H1 (cell line): ENCODE data around the gene FAM174B. TPM values are rescaled to one million over a fixed set of nuclear protein-coding genes. Genes with fewer than 3 reads are reported as not detected.

Experiments used
- BCL11A ChIP-seq, 2 experiments: IDR thresholded peaks; one replicate each; pipeline ENCODE4 v1.6.1; 2011; ENCODE audit warnings: low read depth in 2 of 2, low read length in 2 of 2, mild to moderate bottlenecking in 2 of 2
- CBX8 ChIP-seq: fragments of 300-800, 300-1000 bp; sonication (generic); IDR thresholded peaks from 2 replicates; pipeline ENCODE4 v1.7.1; 2016; ENCODE audit warnings: low read depth, low read length, borderline replicate concordance
- CEBPB ChIP-seq: IDR thresholded peaks from 2 replicates; pipeline ENCODE4 v1.6.1; 2012; ENCODE audit warnings: low read depth, low read length
- EZH2 ChIP-seq: fragments of 200-600 bp; sonication (generic); IDR thresholded peaks from 2 replicates; pipeline ENCODE4 v1.7.1; 2012; ENCODE audit warnings: low read depth, mild to moderate bottlenecking, moderate library complexity, low read length, inconsistent platforms; ENCODE audit not compliant: severe bottlenecking
- RFX5 ChIP-seq: IDR thresholded peaks from 2 replicates; pipeline ENCODE4 v1.6.1; 2011; ENCODE audit warnings: low read depth, low read length, improper control_type of control experiment, borderline replicate concordance
- RNF2 ChIP-seq: fragments of 200-900, 300-1000 bp; sonication (generic); IDR thresholded peaks from 2 replicates; pipeline ENCODE4 v1.7.1; 2016; ENCODE audit warnings: borderline replicate concordance, low read depth, mild to moderate bottlenecking, antibody characterized with exemption, low read length; ENCODE audit not compliant: poor library complexity, severe bottlenecking; ENCODE audit errors: missing control alignments
- polyA plus RNA-seq, 7 experiments: library from polyadenylated mRNA; depleted of rRNA in 3 of 7; stranded (reverse) in 5 of 7; unstranded in 2 of 7; fragments of >200 nt in 5 of 7; fragments of 200-250 nt in 2 of 7; gene quantifications; 1 replicate in 5 of 7; 2 replicates in 1 of 7; 4 replicates in 1 of 7; pipeline versions ENCODE4 v1.2.1 to v1.2.3, GENCODE V29; 2011 to 2013; ENCODE audit warnings: missing spikeins in 2 of 7, mixed read lengths in 2 of 7
- total RNA-seq: library from RNA; stranded (reverse); fragmentation: NEBNext Ultra II Directional; extraction: Animal tissue kit (Norgen Biotek cat#: 25700); gene quantifications from 2 replicates; pipeline ENCODE4 v1.2.1, GENCODE V29; 2021
- TF ChIP-seq, protein P1 (sequence below): IDR thresholded peaks from 2 replicates; pipeline ENCODE4 v1.6.1; 2012; ENCODE audit warnings: inconsistent platforms
- TF ChIP-seq, protein P2 (sequence below): IDR thresholded peaks from 2 replicates; pipeline ENCODE4 v1.6.1; 2011; ENCODE audit warnings: low read length, improper control_type of control experiment
- TF ChIP-seq, protein P3 (sequence below), 3 experiments: IDR thresholded peaks; 1 replicate in 2 of 3; 2 replicates in 1 of 3; pipeline versions ENCODE4 v1.5.1 to v1.6.1; 2011; ENCODE audit warnings: low read length in 3 of 3, mild to moderate bottlenecking in 3 of 3, inconsistent platforms in 2 of 3, low read depth in 1 of 3, moderate library complexity in 1 of 3; ENCODE audit not compliant: insufficient read depth in 1 of 3; ENCODE audit errors: control extremely low read depth in 1 of 3

Gene FAM174B
- total and polyA plus RNA-seq, 2 of the 8 experiments (the other 6 are each of a cell fraction or from before 2014, with no cell fraction given) = 9.3 to 35.2 TPM

GRCh38 chr15:92612891-92613290 lies 42.7 kb downstream of the FAM174B start (continued):
- TF ChIP-seq RFX5 (no peak), CEBPB (no peak), CBX8 (no peak), RNF2 (no peak), EZH2 (no peak), BCL11A (IDR thresholded peaks at IDR 0.05; ENCODE audit: low read depth in 2 of 2, low read length in 2 of 2) (no peak)
- TF ChIP-seq, protein P1, sequence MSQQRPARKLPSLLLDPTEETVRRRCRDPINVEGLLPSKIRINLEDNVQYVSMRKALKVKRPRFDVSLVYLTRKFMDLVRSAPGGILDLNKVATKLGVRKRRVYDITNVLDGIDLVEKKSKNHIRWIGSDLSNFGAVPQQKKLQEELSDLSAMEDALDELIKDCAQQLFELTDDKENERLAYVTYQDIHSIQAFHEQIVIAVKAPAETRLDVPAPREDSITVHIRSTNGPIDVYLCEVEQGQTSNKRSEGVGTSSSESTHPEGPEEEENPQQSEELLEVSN = no peak
- TF ChIP-seq, protein P2, sequence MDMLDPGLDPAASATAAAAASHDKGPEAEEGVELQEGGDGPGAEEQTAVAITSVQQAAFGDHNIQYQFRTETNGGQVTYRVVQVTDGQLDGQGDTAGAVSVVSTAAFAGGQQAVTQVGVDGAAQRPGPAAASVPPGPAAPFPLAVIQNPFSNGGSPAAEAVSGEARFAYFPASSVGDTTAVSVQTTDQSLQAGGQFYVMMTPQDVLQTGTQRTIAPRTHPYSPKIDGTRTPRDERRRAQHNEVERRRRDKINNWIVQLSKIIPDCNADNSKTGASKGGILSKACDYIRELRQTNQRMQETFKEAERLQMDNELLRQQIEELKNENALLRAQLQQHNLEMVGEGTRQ = no peak
- TF ChIP-seq, protein P3, sequence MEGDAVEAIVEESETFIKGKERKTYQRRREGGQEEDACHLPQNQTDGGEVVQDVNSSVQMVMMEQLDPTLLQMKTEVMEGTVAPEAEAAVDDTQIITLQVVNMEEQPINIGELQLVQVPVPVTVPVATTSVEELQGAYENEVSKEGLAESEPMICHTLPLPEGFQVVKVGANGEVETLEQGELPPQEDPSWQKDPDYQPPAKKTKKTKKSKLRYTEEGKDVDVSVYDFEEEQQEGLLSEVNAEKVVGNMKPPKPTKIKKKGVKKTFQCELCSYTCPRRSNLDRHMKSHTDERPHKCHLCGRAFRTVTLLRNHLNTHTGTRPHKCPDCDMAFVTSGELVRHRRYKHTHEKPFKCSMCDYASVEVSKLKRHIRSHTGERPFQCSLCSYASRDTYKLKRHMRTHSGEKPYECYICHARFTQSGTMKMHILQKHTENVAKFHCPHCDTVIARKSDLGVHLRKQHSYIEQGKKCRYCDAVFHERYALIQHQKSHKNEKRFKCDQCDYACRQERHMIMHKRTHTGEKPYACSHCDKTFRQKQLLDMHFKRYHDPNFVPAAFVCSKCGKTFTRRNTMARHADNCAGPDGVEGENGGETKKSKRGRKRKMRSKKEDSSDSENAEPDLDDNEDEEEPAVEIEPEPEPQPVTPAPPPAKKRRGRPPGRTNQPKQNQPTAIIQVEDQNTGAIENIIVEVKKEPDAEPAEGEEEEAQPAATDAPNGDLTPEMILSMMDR (IDR thresholded peaks at IDR 0.05; ENCODE audit: control extremely low read depth in 1 of 3, insufficient read depth in 1 of 3, low read depth in 1 of 3, low read length in 3 of 3) = no peak
